ENCODE measurements around the gene THBS1.

The THBS1 gene

DNA sequence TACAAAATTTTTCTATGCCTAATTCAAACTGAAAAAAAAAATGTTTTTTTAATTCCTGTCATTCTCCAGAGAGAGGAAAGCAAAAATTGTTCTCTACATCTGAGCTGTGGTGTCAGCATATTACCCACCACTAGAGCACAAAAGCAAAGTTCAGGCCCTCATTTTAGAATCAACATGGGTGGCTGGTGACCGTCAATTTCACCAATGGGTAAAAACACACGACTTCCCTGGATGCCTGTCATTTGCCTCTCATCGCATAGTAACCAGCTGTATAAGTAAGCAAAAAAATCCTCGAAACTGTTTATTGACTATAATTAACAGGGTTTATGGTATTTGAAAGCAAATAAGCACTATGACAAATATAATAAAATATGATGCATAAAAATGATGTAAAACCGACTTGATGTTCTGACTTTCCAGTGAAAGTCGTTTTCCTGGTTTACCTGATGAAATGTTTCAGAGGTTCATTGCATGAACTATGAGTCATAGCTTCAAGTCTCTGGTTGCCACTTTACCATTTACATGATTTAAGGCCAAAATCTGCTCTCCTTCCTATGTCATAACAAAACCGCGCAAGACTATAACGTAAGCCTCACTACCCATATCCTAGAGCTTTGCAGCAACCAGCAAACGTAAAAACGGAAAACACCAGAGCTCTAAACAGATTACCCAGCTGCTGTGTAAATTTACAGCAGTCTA is 60.5 kb downstream of the THBS1 start:
- DNase-seq, result no peak

DNA sequence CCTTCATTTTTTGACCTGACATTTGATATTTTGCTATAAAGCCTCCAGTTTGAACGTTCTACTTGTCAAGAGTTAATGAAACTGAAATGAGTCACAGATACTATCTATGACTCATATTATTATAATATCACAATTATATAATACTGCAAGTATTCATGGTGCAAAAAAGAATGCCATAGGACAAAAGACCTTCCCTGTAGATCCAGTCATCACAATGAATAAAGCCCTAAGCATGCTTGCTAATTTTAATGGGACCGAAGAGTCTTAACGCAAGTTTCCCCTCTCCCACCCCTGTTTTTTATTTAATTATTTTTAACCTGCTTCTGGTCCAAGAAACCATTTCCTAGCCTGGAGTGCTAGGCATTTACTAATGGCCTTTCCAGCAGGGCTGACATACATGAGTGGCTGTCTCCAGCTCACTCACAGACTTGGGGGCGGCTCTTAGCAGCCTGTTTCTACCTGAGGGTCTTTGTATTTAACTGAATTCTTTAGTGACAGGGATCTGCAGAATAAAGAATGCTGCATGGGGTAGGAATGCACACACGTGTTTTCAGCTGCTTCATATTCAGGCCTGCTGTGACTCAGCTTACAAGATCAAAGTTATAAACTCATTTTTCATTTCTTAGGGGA is 61.2 kb downstream of the THBS1 start:
- no peak for DNase-seq

DNA sequence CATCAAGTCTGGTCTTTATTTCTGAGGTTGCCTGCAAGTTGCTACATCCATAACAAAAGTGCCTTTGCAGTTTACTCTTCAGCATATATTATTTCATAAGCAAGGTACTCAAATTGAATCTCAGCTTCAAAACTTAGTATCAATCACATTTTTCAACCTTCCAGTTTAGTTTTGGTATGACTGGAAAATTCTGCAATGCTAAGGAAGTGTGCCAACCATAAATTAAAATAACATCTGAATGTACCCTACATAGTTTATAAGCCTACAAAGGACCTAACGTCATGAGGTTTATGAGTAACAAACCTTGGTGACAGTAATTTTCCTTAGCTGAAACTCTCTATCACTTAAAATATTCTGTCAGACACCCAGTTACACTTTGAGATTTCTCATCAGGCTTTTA is 62.8 kb downstream of the THBS1 start:
- no peak for DNase-seq

DNA sequence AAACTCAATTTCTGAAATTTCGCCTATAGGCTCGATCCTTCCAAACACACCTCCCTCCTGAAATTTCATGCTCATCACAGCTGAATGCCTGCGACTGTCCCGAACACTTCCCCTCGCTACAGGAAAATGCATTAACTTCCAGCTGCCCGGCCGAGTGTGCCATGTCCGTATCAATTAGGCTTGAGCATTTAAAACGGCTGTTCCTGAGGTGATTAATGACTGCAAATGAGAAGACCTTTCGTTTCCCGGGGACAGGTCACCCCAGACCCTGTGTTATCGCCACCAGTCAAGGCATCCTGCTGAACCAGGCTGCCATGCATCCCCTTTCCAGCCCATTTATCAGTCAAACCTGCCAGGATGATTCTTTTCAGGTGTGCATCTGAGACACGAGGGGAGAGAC is 63.3 kb downstream of the THBS1 start:
- DNase-seq, result no peak

DNA sequence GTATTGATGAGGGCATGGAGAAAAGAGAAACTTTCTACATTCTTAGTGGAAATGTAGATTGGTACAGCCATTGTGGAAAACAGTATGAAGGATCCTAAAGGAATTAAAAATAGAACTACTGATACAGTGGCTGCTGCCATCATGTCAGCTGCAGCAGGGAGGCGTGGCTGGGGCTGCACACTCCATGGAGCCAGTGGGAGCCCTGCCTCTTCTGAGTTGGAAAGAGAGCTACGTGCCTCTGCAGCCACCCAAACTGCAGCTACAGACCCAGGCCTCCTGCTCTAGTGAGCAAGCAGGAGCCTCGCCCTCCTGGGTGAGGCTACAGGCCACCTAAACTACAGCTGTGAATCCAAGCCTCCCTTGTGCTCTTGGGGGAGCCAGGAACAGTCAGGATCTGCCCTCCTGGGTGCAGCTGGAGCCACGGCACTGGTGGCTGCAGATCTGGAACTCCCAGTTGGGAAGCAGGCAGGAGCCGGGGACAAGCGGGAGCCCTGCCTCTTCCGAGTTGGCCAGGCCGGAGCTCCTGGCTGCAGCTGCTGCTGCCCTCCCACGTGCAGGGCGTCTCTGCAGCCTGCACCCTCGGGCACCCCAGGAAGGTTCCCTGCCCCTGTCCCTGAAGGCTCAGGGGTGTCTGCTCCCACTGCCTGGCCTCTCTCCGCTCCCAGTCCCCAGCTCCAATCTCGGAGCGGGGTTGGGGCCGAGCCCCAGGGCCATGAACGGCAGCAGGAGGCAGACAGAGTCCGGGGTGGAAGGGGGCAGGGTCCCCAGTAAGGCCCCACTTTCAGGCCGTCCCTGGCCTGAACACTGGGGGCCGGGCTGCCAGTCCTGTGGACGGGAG is 64.5 kb downstream of the THBS1 start:
- DNase-seq, result no peak

DNA sequence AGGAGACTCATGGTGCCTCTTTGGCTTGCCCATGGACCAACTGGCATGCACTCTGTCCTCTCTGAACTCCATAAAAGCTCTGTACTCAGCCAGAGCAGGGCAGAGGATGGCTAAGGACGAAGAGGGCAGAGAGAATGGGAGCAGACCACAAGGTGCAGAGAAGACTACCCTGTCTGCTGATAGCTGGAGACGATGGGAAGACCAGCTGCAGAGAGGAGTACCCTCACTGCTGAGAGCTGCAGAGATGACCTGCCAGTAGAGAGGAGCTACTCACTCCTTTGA is 65.0 kb downstream of the THBS1 start:
- no peak for DNase-seq

DNA sequence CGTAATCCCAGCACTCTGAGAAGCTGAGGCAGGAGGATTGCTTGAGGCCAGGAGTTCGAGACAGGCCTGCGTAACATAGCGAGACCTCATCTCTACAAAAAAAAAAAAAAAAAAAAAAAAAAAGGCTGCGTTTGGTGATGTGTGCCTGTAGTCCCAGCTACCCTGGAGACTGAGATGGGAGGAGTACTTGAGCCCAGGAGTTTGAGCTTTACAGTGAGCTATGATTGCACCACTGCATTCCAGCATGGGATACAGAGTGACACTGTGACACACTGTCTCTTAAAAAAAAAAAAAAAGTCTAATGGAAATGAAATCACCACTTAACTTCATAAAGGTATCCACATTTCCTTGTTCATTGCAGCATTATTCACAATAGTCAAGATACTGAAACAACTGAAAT is 65.5 kb downstream of the THBS1 start:
- no peak for DNase-seq

Measured in NCI-H146 (cell line).